ENCODE results near the gene NMRAL1.
A peak's percentile ranks its signal among the peaks of the same experiment; 100 is the strongest.

Gene NMRAL1

DNA sequence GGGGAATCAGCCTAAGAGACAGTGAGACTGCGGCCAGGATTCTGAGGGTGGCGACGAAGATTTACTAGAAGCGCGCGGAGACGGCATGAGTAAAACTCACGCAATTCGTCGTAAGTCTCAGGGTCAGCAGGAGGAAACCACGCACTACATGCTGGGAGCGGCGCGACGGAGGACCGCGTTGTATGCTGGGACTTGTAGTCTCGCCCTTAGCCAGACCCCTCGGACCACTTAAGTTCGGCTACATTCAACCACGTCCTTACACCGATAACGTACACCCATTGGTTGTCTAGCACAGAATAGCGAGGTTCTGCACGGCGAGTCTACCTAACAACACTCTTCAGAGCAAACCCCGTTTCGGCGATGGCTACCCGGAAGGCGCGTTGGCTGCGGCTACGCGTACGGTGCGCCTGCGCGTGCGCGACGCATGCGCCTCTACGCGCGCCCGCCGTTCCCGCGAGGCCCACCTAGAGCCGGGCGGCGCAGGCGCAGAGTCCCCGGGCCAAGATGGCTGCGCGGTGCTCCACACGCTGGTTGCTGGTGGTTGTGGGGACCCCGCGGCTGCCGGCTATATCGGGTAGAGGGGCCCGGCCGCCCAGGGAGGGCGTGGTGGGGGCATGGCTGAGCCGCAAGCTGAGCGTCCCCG, 48.9 kb downstream of the NMRAL1 start, which contains the start of gene DNAJA3:
Gene DNAJA3, plus strand, starts transcription at position 491 of the 643 bp plus-strand sequence. Its CDS starts 14 bp downstream, at position 505.
- DNase-seq: peak; percentile 96

DNA sequence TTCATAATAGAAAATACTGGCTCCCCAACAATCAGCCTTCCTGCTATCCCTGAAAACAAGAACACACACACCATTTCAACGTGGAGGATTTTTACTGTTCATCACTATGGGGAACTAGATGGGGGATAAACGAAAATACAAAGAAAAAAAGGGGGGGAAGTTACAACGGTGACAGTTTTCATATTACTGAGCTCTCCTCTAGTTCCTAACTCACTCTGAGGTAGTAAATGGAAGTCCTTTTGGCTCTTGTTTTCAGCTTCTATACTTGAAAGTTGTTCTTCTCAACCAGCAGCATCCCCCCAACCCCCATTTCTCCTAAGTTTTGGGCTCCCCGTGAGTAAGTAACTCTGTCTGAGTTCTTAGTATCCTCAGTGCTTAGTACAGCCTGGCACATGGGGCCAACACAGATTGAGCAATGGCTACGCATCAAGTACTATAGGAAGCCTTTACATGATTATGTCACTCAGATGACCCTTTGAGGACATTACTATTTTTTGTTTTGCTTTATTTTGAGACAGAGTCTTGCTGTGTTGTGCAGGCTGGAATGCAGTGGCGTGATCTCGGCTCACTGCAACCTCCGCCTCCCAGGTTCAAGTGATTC, 53.8 kb downstream of the NMRAL1 start:
- DNase-seq: no peak

DNA sequence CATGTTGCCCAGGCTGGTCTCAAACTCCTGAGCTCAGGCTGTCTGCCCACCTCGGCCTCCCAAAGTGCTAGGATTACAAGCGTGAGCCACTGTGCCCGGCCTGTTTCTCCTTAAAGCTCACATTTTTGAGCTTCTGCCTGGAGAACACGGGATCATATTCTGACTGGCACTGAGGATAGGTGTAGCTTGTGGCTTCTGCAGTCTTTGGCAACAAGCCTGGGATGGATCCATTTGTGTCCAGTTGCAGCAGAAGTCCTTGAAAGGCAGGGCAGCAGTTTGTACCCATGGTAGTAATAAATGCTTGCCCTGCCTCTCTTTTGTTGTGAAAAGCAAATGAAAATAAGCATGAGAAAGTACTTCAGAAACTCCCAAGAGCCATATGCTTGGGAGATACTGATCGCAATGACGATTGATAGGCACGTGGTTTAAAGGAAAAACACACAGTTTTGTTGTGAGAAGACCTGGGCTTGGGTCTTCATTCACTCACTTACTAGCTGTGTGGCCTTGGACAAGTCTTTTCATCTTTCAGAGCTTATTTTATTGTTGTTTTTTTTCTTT, 54.9 kb downstream of the NMRAL1 start:
- no peak for DNase-seq

DNA sequence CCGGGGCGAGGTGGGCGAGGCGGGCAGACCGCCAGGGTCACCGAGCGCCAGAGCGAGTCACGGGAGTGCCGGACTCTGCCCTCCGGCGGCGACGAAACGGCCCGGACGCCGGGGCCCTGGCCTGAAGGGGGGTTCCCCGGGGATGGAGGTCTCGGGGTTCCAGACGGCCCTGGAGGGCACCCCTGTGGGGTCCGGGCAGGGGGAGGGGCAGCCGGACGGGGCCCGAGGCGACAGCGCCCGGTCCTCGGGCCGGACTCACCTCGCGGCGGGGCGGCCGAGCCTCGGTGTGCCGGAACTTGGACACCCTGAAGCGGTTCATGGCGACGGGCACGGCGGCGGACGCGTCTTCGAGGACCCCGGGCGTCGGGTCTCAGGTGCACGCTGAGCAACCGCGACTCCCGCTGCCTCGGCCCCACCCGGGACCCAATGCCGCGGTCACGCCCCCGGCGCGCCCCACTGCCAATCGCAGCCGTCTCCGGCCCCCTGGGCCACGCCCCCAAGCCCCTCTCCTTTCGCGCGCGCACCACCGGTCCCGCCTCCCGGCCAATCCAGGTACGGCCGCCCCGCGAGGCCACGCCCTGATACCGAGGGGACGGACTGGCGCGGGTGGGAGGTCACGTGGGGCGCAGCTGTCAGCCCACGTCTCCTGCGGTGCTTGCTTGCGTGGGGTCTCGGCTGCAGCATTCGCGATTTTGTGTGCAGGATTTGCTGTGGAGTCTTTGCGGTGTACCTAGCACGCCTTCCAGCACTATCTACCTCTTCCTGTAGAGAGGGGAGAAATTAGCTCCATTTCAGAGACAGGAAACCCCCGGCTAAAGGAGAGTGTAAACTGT, 58.0 kb downstream of the NMRAL1 start, which contains the start of gene CORO7:
Gene CORO7, minus strand, starts transcription at position 397 of the 833 bp plus-strand sequence. Its CDS starts 78 bp downstream, at position 319.
- DNase-seq: peak; percentile 86

DNA sequence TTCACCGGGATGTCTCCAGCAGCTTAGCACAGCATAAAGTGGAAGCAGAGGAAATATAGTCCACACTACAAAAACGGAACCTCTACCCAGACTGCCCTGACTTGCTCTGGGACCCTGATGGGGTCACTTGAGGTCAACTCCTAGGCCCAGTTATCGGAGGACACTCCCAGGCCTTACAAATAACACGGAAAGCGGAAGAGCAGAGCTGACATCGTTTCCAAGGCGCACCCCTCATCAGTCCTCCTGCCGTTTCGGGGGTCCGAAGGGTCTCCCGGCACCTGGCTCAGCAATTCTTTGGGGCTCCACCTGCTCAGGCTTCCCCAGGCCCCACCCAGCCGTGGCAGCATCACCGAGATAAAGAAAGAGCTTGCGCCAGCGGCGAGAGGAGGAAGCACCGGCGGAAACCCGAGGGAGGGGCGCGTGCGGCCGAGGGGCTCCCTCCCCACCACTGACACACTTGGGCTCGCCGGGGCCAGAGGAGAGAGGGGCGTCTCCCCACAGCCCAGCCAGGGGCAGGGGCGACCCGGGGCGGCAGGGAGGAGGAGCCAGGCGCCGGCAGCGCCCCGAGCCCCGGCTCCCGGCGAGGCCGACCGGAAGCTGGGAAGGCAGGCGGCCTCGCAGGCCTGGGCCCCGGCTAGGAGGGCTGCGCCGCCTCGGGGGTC, 58.8 kb downstream of the NMRAL1 start:
- DNase-seq: peak; percentile 7

DNA sequence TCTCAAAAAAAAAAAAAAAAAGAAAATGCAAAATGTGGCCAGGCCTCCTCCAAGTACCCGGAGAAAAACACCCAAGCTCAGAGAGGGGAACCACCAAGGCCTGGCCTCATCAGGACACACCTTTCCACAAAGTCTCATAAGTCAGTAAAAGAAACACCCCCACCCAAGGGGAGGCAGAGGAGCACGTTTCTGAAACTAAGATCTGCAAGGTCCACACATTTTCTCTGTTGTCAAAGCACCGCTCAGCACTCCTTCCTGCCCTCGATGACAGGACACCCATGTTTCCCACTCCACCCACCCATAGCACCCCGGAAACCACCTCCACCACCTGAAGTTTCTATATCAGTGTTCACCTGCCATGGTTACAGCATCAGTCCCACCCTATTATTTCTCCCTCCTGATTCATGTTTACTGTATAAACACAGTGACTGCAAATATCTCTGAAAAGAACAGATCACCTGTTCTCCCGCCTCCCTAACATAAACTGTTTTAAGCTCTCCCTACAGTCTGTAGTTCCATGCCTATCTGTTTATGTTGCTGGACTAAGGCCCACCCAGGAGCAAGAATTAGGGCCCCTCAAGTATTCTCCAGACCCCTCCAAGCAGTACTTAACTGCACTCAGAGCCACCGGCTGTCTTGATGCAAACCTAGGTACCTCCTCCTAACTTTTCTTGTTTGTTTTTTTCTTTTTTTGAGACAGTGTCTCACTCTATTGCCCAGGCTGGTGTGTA, 60.1 kb downstream of the NMRAL1 start:
- DNase-seq: no peak

DNA sequence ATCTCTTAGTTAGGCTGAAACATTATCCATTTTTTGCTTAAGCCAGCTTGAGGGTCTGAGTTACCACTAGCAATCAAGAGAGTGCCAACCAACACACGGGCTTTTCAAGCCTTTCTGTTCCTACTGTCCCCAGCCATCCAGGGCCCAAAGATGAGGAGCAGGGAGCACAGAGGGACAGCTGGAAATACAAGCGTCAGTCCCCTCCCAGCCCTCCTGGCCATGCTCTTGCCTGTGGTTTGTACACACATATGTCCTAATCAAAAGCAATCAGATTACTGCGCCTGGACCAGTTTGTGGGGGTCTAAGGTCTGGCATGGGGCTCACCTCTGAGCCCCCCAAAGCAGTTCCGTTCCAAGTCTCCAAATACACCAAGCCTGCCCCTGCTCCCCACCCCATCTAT, 61.6 kb downstream of the NMRAL1 start:
- no peak for DNase-seq

DNA sequence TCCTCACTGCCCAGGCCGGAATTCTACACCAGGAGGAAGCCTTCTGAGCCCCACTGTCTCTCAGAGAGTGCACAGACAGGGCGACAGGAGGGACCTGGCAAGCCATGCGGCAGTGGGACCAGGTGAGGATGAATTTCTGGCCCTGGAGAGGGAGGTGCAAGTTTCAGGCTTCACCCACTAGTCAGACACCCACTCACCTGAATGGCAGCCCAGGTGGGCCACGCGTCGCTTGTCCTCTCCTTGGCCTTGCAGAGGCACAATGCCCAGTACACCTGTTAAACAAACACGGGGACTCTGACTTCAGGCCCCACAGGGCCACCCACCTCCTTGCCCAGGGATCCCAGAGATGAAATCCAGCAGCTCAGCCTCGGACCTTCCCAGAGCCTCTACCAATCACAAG, 62.3 kb downstream of the NMRAL1 start:
- DNase-seq: no peak

Measured in fibroblast of skin of abdomen (primary cell).